Keratinocyte (primary cell): ENCODE data around the gene TRIM27. TPM values are rescaled to one million over a fixed set of nuclear protein-coding genes. Genes with fewer than 3 reads are reported as not detected.

Source experiments
- DNase-seq: peaks from one replicate; pipeline ENCODE4 v3.0.0-alpha.2; 2011; ENCODE audit warnings: low read depth, missing footprints, low spot score
- FAIRE-seq: peaks from 2 replicates; lab custom pipeline; 2011; peaks lifted over from hg19 to GRCh38; lab: Jason Lieb, UNC
- H2AFZ ChIP-seq: 2 replicates; pipeline ENCODE4 v1.6.0; 2012; ENCODE audit warnings: low read length, control low read depth, inconsistent platforms; ENCODE audit not compliant: control insufficient read depth
- H3K27ac ChIP-seq: 2 replicates; pipeline ENCODE4 v1.5.1; 2011; ENCODE audit warnings: low read length; ENCODE audit not compliant: control insufficient read depth, insufficient read depth
- H3K27me3 ChIP-seq: 3 replicates; pipeline ENCODE4 v1.6.0; 2011; ENCODE audit warnings: low read length; ENCODE audit not compliant: control insufficient read depth, insufficient read depth; ENCODE audit errors: extremely low read depth
- H3K36me3 ChIP-seq, 2 experiments: 2 replicates in 1 of 2; 3 replicates in 1 of 2; pipeline ENCODE4 v1.5.1; 2011; ENCODE audit warnings: low read length in 2 of 2, mild to moderate bottlenecking in 1 of 2; ENCODE audit not compliant: control insufficient read depth in 2 of 2, insufficient read depth in 2 of 2; ENCODE audit errors: extremely low read depth in 1 of 2
- H3K4me1 ChIP-seq: 3 replicates; pipeline ENCODE4 v1.5.1; 2011; ENCODE audit warnings: low read length; ENCODE audit not compliant: control insufficient read depth, insufficient read depth; ENCODE audit errors: extremely low read depth
- H3K4me2 ChIP-seq: 3 replicates; pipeline ENCODE4 v1.6.0; 2011; ENCODE audit warnings: low read depth, low read length; ENCODE audit not compliant: control insufficient read depth, insufficient read depth; ENCODE audit errors: extremely low read depth
- H3K4me3 ChIP-seq, 3 experiments: fragments of 200-600 bp in 1 of 3; sonication (generic) in 1 of 3; 2 replicates in 2 of 3; 3 replicates in 1 of 3; pipeline ENCODE4 v1.5.1; 2011 to 2016; ENCODE audit warnings: low read length in 3 of 3, mild to moderate bottlenecking in 3 of 3, control low read depth in 2 of 3, inconsistent platforms in 1 of 3, low read depth in 1 of 3, mixed read lengths in 1 of 3, mixed run types in 1 of 3, moderate library complexity in 1 of 3; ENCODE audit not compliant: control insufficient read depth in 2 of 3, insufficient read depth in 2 of 3; ENCODE audit errors: extremely low read depth in 1 of 3
- H3K79me2 ChIP-seq: 2 replicates; pipeline ENCODE4 v1.6.0; 2012; ENCODE audit warnings: low read length; ENCODE audit not compliant: control insufficient read depth, insufficient read depth
- H3K9ac ChIP-seq: 3 replicates; pipeline ENCODE4 v1.6.0; 2011; ENCODE audit warnings: low read length; ENCODE audit not compliant: control insufficient read depth, insufficient read depth; ENCODE audit errors: extremely low read depth
- H3K9me1 ChIP-seq: 3 replicates; pipeline ENCODE4 v1.6.0; 2011; ENCODE audit warnings: low read length; ENCODE audit not compliant: control insufficient read depth, insufficient read depth; ENCODE audit errors: extremely low read depth
- H3K9me3 ChIP-seq: 2 replicates; pipeline ENCODE4 v1.5.1; 2012; ENCODE audit warnings: low read depth, low read length; ENCODE audit not compliant: control insufficient read depth
- H4K20me1 ChIP-seq: 3 replicates; pipeline ENCODE4 v1.6.0; 2011; ENCODE audit warnings: low read length; ENCODE audit not compliant: control insufficient read depth, insufficient read depth; ENCODE audit errors: extremely low read depth
- EZH2 ChIP-seq: IDR thresholded peaks from one replicate; pipeline ENCODE4 v1.6.1; 2012; ENCODE audit warnings: inconsistent platforms, mild to moderate bottlenecking, low read length, moderate library complexity
- dilution Hi-C: fragments of 300-500 bp; cut with MboI; formaldehyde crosslinking; loops from one replicate; pipeline ENCODE4 v1.7.0; 2020; ENCODE audit warnings: low sequenced_read_pairs; ENCODE audit not compliant: extremely low pct_ligation_motif_present
- polyA plus RNA-seq, 5 experiments: library from polyadenylated mRNA; depleted of rRNA in 3 of 5; stranded (reverse) in 3 of 5; stranded (forward) in 1 of 5; unstranded in 1 of 5; fragments of >200 nt; gene quantifications; 1 replicate in 1 of 5; 2 replicates in 3 of 5; 3 replicates in 1 of 5; pipeline versions ENCODE4 v1.2.1 to v1.2.3, GENCODE V29; 2011 to 2012; ENCODE audit warnings: missing spikeins in 2 of 5, low read depth in 1 of 5, low replicate concordance in 1 of 5
- TF ChIP-seq, protein P1 (sequence below), 3 experiments: IDR thresholded peaks in 1 of 3; conservative IDR thresholded peaks in 1 of 3; optimal IDR thresholded peaks in 1 of 3; 2 replicates in 2 of 3; 3 replicates in 1 of 3; pipeline versions ENCODE3 to v1.5.1; 2011; ENCODE audit warnings: low read length in 3 of 3, mild to moderate bottlenecking in 3 of 3, moderate library complexity in 2 of 3, control low read depth in 1 of 3, inconsistent platforms in 1 of 3; ENCODE audit not compliant: insufficient read depth in 2 of 3; ENCODE audit errors: extremely low read depth in 1 of 3

The TRIM27 gene
- polyA plus RNA-seq, 1 donor (not counting 4 experiments of a cell fraction or from before 2014, with no cell fraction given) = 47.3 TPM

DNA sequence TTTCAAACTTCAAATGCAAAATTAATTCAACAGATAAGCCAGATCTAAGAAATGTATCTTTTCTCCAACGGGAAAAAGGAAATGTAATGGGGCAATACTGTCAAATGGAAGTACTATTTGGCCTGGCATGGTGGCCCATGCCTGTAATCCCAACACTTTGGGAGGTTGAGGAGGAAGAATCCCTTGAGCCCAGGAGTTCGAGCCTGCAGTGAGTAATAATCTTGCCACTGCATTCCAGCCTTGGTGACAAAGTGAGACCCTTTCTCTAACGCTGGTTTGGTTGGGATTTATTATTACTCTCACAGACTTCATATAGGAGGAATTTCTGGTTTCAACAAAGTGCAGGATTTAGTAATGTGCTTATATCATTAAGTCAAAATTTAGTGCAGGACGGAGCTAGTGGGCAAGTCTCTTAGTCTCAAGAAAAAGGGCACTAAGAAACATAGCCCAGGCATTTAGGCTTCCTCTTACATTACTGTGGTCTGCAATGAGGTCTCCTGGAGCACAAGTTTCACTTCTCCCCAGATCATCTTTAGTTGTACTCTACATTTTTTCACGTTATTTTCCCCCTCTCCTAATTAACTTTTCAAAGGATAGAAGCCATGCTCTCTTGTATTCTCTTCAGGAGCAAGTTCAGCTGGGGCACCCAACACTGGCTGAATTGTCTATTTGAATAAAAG lies 23.1 kb downstream of the TRIM27 start:
- no peak overlapping the region for H2AFZ ChIP-seq
- H3K36me3 ChIP-seq = peaks cover 20 to 25% of the 10 kb centered on the region in 2 experiments
- H3K27me3 ChIP-seq = no peaks in the 10 kb centered on the region
- no peak overlapping the region for H3K9ac ChIP-seq
- no peak for FAIRE-seq
- no peak for TF ChIP-seq EZH2
- TF ChIP-seq, protein P1, sequence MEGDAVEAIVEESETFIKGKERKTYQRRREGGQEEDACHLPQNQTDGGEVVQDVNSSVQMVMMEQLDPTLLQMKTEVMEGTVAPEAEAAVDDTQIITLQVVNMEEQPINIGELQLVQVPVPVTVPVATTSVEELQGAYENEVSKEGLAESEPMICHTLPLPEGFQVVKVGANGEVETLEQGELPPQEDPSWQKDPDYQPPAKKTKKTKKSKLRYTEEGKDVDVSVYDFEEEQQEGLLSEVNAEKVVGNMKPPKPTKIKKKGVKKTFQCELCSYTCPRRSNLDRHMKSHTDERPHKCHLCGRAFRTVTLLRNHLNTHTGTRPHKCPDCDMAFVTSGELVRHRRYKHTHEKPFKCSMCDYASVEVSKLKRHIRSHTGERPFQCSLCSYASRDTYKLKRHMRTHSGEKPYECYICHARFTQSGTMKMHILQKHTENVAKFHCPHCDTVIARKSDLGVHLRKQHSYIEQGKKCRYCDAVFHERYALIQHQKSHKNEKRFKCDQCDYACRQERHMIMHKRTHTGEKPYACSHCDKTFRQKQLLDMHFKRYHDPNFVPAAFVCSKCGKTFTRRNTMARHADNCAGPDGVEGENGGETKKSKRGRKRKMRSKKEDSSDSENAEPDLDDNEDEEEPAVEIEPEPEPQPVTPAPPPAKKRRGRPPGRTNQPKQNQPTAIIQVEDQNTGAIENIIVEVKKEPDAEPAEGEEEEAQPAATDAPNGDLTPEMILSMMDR (optimal IDR thresholded peaks at IDR 0.05 in 1 of 3, IDR thresholded peaks at IDR 0.05 in 1 of 3, conservative IDR thresholded peaks at IDR 0.05 in 1 of 3; ENCODE audit: extremely low read depth in 1 of 3, insufficient read depth in 2 of 3, low read length in 3 of 3) = no peak
- H3K27ac ChIP-seq = no peak overlapping the region
- H4K20me1 ChIP-seq = no peaks in the 10 kb centered on the region
- no peak for DNase-seq
- H3K9me1 ChIP-seq = no peaks in the 10 kb centered on the region
- dilution Hi-C loops = no loop called here
- H3K4me1 ChIP-seq = no peaks in the 10 kb centered on the region
- no peak overlapping the region for H3K4me2 ChIP-seq
- no peak overlapping the region for H3K4me3 ChIP-seq
- no peaks in the 10 kb centered on the region for H3K79me2 ChIP-seq
- H3K9me3 ChIP-seq = no peaks in the 10 kb centered on the region

DNA sequence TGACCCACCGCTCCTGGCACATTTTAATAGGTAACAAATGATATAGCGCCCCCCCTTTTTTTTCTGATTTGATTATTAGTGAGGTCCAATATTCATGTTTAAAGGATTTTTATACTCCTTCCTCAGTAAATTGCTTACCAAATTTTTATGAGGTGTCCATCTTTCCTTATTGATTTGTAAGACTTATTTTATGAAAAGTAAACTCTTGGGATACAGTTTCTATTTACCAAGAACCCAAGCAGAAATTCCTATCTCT lies 25.1 kb downstream of the TRIM27 start:
- H3K9me3 ChIP-seq = no peaks in the 10 kb centered on the region
- H3K79me2 ChIP-seq = no peaks in the 10 kb centered on the region
- TF ChIP-seq EZH2 = no peak
- TF ChIP-seq, protein P1 (optimal IDR thresholded peaks at IDR 0.05 in 1 of 3, IDR thresholded peaks at IDR 0.05 in 1 of 3, conservative IDR thresholded peaks at IDR 0.05 in 1 of 3; ENCODE audit: extremely low read depth in 1 of 3, insufficient read depth in 2 of 3, low read length in 3 of 3) = no peak
- H3K9me1 ChIP-seq = no peaks in the 10 kb centered on the region
- H3K36me3 ChIP-seq = peaks cover 5 to 17% of the 10 kb centered on the region in 2 experiments
- no peaks in the 10 kb centered on the region for H3K4me1 ChIP-seq
- H3K4me3 ChIP-seq = no peak overlapping the region
- H3K27me3 ChIP-seq = no peaks in the 10 kb centered on the region
- H3K4me2 ChIP-seq = no peak overlapping the region
- H3K9ac ChIP-seq = no peak overlapping the region
- H4K20me1 ChIP-seq = no peaks in the 10 kb centered on the region
- dilution Hi-C loops = no loop called here
- no peak overlapping the region for H3K27ac ChIP-seq
- DNase-seq (no peak), FAIRE-seq (no peak)
- H2AFZ ChIP-seq = no peak overlapping the region
